Suprapubic skin (tissue), 4 donors: ENCODE data around the gene SYNE1.

ENCODE experiments used
- CTCF ChIP-seq, 2 donors: fragments of 200-600 bp in 1 of 2; fragments of 450-650 bp in 1 of 2; sonication (generic) in 1 of 2; IDR thresholded peaks; one replicate each; pipeline ENCODE4 v1.5.1; 2016 to 2019; ENCODE audit warnings: antibody characterized with exemption in 2 of 2, mild to moderate bottlenecking in 1 of 2, moderate library complexity in 1 of 2
- EP300 ChIP-seq: sonication (generic); formaldehyde crosslinking; IDR thresholded peaks from one replicate; pipeline ENCODE4 v1.6.1; 2017; ENCODE audit warnings: antibody characterized with exemption
- POLR2A ChIP-seq, 2 donors: fragments of 450-650 bp; IDR thresholded peaks; one replicate each; pipeline ENCODE4 v1.6.1; 2017; ENCODE audit warnings: antibody characterized with exemption in 2 of 2, mild to moderate bottlenecking in 2 of 2, moderate library complexity in 2 of 2
- POLR2AphosphoS5 ChIP-seq, 3 donors: sonication (generic); formaldehyde crosslinking; IDR thresholded peaks; one replicate each; pipeline ENCODE4 v1.6.1; 2017; ENCODE audit warnings: antibody characterized with exemption in 3 of 3

- TF ChIP-seq CTCF (IDR thresholded peaks at IDR 0.05) (no peak), EP300 (no peak), POLR2AphosphoS5 (IDR thresholded peaks at IDR 0.05) (no peak), POLR2A (IDR thresholded peaks at IDR 0.05) (no peak)
Observed at GRCh38 chr6:152540381-152540780, 96.8 kb downstream of the SYNE1 start.
